K562 (cell line): ENCODE data around the gene CWF19L2. TPM values are rescaled to one million over a fixed set of nuclear protein-coding genes. Genes with fewer than 3 reads are reported as not detected.

Experiments
- ATAC-seq: fragments of 200-7000 bp; cut with Tn5 transposase; 3 replicates; pipeline ENCODE4 v1.9.1; 2020; ENCODE audit warnings: moderate library complexity
- BruUV-seq: library from RNA; stranded (reverse); fragments of 400-500 nt; replicated peaks from 2 replicates; lab custom pipeline; 2021; lab: Mats Ljungman, UMichigan
- CTCF ChIA-PET: fragments of 300-600 bp; formaldehyde crosslinking; extraction: SDS; loops from one replicate; lab custom pipeline; 2021; ENCODE audit warnings: low intra/inter-chr PET ratio; lab: Yijun Ruan, JAX
- POLR2A ChIA-PET: fragments of 300-600, 350-650 bp; sonication (Branson Sonifier 250); formaldehyde crosslinking; extraction: SDS; loops from one replicate; lab custom pipeline; 2021; ENCODE audit warnings: antibody characterized with exemption, inconsistent platforms; lab: Yijun Ruan, JAX
- DNase-seq, 4 experiments: peaks; one replicate each; pipeline versions ENCODE4 v3.0.0 to v3.0.0-alpha.2; 2011 to 2018; ENCODE audit warnings: low spot score in 3 of 4, mixed read lengths in 3 of 4; ENCODE audit errors: extremely low read depth in 1 of 4
- FAIRE-seq: peaks from 2 replicates; lab custom pipeline; 2011; peaks lifted over from hg19 to GRCh38; lab: Jason Lieb, UNC
- H2AFZ ChIP-seq: 2 replicates; pipeline ENCODE4 v1.6.0; 2011; ENCODE audit warnings: low read depth, low read length, control low read depth, inconsistent platforms
- H3K27ac ChIP-seq: fragments of 200-600 bp; 3 replicates; pipeline ENCODE4 v1.8.0; 2011; ENCODE audit warnings: low read depth, mild to moderate bottlenecking, control low read depth, inconsistent platforms, low read length, moderate library complexity, mixed read lengths; ENCODE audit errors: extremely low read depth
- H3K27me3 ChIP-seq, 2 experiments: fragments of 300-600 bp in 1 of 2; 2 replicates in 1 of 2; 3 replicates in 1 of 2; pipeline versions ENCODE4 v1.6.0 to v1.8.0; 2011; ENCODE audit warnings: inconsistent platforms in 2 of 2, low read length in 2 of 2, mild to moderate bottlenecking in 1 of 2, mixed read lengths in 1 of 2, moderate library complexity in 1 of 2; ENCODE audit not compliant: control insufficient read depth in 2 of 2, insufficient read depth in 2 of 2
- H3K36me3 ChIP-seq: fragments of 300-600 bp; 3 replicates; pipeline ENCODE4 v1.8.0; 2011; ENCODE audit warnings: mild to moderate bottlenecking, low read length, inconsistent platforms; ENCODE audit not compliant: control insufficient read depth, insufficient read depth
- H3K4me1 ChIP-seq, 2 experiments: fragments of 200-600 bp in 1 of 2; replicated peaks in 1 of 2; 2 replicates in 1 of 2; 3 replicates in 1 of 2; pipeline versions ENCODE4 v1.5.1 to v1.8.0; 2011; ENCODE audit warnings: inconsistent platforms in 2 of 2, low read length in 2 of 2, mild to moderate bottlenecking in 1 of 2, mixed read lengths in 1 of 2, moderate library complexity in 1 of 2; ENCODE audit not compliant: control insufficient read depth in 2 of 2, insufficient read depth in 2 of 2
- H3K4me2 ChIP-seq: 2 replicates; pipeline ENCODE4 v1.6.1; 2011; ENCODE audit warnings: low read length, control low read depth, inconsistent platforms, mixed read lengths; ENCODE audit not compliant: insufficient read depth
- H3K4me3 ChIP-seq: fragments of 200-600 bp; sonication (generic), shearing (Covaris generic); 2 replicates; pipeline ENCODE4 v1.5.1; 2016; ENCODE audit warnings: control low read depth, inconsistent platforms
- H3K79me2 ChIP-seq: fragments of 200-600 bp; 3 replicates; pipeline ENCODE4 v1.8.0; 2011; ENCODE audit warnings: low read length, inconsistent platforms; ENCODE audit not compliant: control insufficient read depth, insufficient read depth
- H3K9ac ChIP-seq, 2 experiments: 2 replicates each; pipeline versions ENCODE4 v1.6.0 to v1.6.1; 2011; ENCODE audit warnings: low read depth in 2 of 2, low read length in 2 of 2, control low read depth in 1 of 2, inconsistent platforms in 1 of 2, mild to moderate bottlenecking in 1 of 2, mixed read lengths in 1 of 2; ENCODE audit not compliant: insufficient read depth in 1 of 2
- H3K9me1 ChIP-seq: one replicate; pipeline ENCODE4 v1.6.0; 2011; ENCODE audit warnings: inconsistent platforms, mild to moderate bottlenecking, low read length, moderate library complexity; ENCODE audit not compliant: control insufficient read depth, insufficient read depth
- H3K9me3 ChIP-seq: replicated peaks from 2 replicates; pipeline ENCODE4 v1.5.1; 2011; ENCODE audit warnings: low read depth, low read length, inconsistent platforms; ENCODE audit not compliant: control insufficient read depth, insufficient read depth
- H4K20me1 ChIP-seq: replicated peaks from 2 replicates; pipeline ENCODE4 v1.6.1; 2011; ENCODE audit warnings: low read length, inconsistent platforms, mixed read lengths; ENCODE audit not compliant: control insufficient read depth, insufficient read depth
- ARID4B ChIP-seq: sonication (generic); formaldehyde crosslinking; IDR thresholded peaks from 2 replicates; pipeline ENCODE4 v1.8.0; 2022; ENCODE audit warnings: mild to moderate bottlenecking, missing genetic modification reagents
- E2F6 ChIP-seq, 2 experiments: IDR thresholded peaks; 2 replicates each; pipeline ENCODE4 v1.6.1; 2011; ENCODE audit warnings: borderline replicate concordance in 1 of 2, control low read depth in 1 of 2, low read depth in 1 of 2, low read length in 1 of 2, mild to moderate bottlenecking in 1 of 2, mixed read lengths in 1 of 2, moderate library complexity in 1 of 2; ENCODE audit not compliant: insufficient read depth in 1 of 2, insufficient read length in 1 of 2, poor library complexity in 1 of 2, severe bottlenecking in 1 of 2; ENCODE audit errors: extremely low read depth in 1 of 2
- ELK3 ChIP-seq: fragments of 450-650 bp; formaldehyde crosslinking; IDR thresholded peaks from 2 replicates; pipeline ENCODE4 v1.4.0; 2020; ENCODE audit warnings: mild to moderate bottlenecking
- HINFP ChIP-seq: fragments of 450-650 bp; conservative IDR thresholded peaks from 2 replicates; pipeline ENCODE4 v1.6.1; 2016; ENCODE audit warnings: missing genetic modification characterization, low read depth, mild to moderate bottlenecking, control low read depth, missing compliant biosample characterization
- MTA2 ChIP-seq: fragments of 450-650 bp; IDR thresholded peaks from 2 replicates; pipeline ENCODE4 v1.6.1; 2016; ENCODE audit warnings: low read depth
- SETDB1 ChIP-seq: IDR thresholded peaks from one replicate; pipeline ENCODE4 v1.6.1; 2012; ENCODE audit warnings: low read length, control low read depth, inconsistent platforms
- ZKSCAN3 ChIP-seq: fragments of 250-450 bp; sonication (Bioruptor Pico); IDR thresholded peaks from 2 replicates; pipeline ENCODE4 v1.4.0; 2020
- ZNF354B ChIP-seq: fragments of 250-450 bp; sonication (Bioruptor Pico); IDR thresholded peaks from 2 replicates; pipeline ENCODE4 v1.4.0; 2020
- ZNF830 ChIP-seq: fragments of 250-450 bp; sonication (Bioruptor Pico); IDR thresholded peaks from 2 replicates; pipeline ENCODE4 v1.5.0; 2021; ENCODE audit warnings: mild to moderate bottlenecking
- WGBS: fragments of 100-300 bp; shearing (Covaris generic); methylation state at CpG from one replicate; pipeline ENCODE4 v1.1.6; 2016; ENCODE audit warnings: low coverage, mixed read lengths; ENCODE audit not compliant: insufficient coverage; ENCODE audit errors: missing lambda C conversion rate; 5-methylcytosine and 5-hydroxymethylcytosine counted together
- in situ Hi-C: fragments of 300-500 bp; cut with MboI; formaldehyde crosslinking; loops from 4 replicates; pipeline ENCODE4 v1.15.0; 2018; ENCODE audit warnings: inconsistent platforms, mixed read lengths
- intact Hi-C: fragments of 100-400 bp; cut with micrococcal nuclease; formaldehyde crosslinking; loops from 2 replicates; pipeline ENCODE4 v1.14.2; 2022
- polyA plus RNA-seq, 8 experiments: library from polyadenylated mRNA; depleted of rRNA in 4 of 8; stranded (reverse) in 5 of 8; unstranded in 3 of 8; fragments of >200 nt; fragmentation: Nextera tagmentation in 2 of 8; fragmentation: Illumina TruSeq in 1 of 8; extraction: Ambion mirVana in 2 of 8; extraction: Trizol in 1 of 8; gene quantifications; 2 replicates each; pipeline versions ENCODE4 v1.2.1 to v1.2.3, GENCODE V29; 2011 to 2014; ENCODE audit warnings: inconsistent platforms in 1 of 8, missing spikeins in 1 of 8
- total RNA-seq, 7 experiments: library from RNA; depleted of rRNA in 6 of 7; stranded (reverse); fragments of >200 nt in 6 of 7; fragmentation: Illumina TruSeq in 2 of 7; extraction: Trizol in 2 of 7; gene quantifications; 2 replicates each; pipeline versions ENCODE4 v1.2.1 to v1.2.3, GENCODE V29; 2011 to 2021; ENCODE audit warnings: low replicate concordance in 1 of 7

Gene CWF19L2
- total and polyA plus RNA-seq, 9 of the 15 experiments (the other 6 are each of a cell fraction or from before 2014, with no cell fraction given), result 4.7 to 23.3 (median 10.2) TPM

GRCh38 chr11:107413352-107413751 is 44.3 kb downstream of the CWF19L2 start (continued):
- TF ChIP-seq ELK3, result no peak

GRCh38 chr11:107408762-107409211 is 48.8 kb downstream of the CWF19L2 start:
- POLR2A ChIA-PET, result no interaction called here
- Histone ChIP-seq H3K36me3 (no peaks in the 10 kb centered on the region), H3K9me3 (no peaks in the 10 kb centered on the region), H2AFZ (no peak overlapping the region), H3K79me2 (no peaks in the 10 kb centered on the region), H3K9ac (no peak overlapping the region), H4K20me1 (no peaks in the 10 kb centered on the region), H3K4me1 (no peaks in the 10 kb centered on the region), H3K9me1 (no peaks in the 10 kb centered on the region), H3K27me3 (no peaks in the 10 kb centered on the region), H3K4me3 (no peak overlapping the region)
- in situ Hi-C loops, result no loop called here
- CTCF ChIA-PET, result no interaction called here
- intact Hi-C loops, result no loop called here
- BruUV-seq, result no TSS peak
- 75% methylated on average over 1 of the region's 1 CpG for WGBS
- ATAC-seq, result no peak
- TF ChIP-seq ARID4B (CRISPR knock-in tag) (no peak), E2F6 (IDR thresholded peaks at IDR 0.05; ENCODE audit: borderline replicate concordance in 1 of 2, extremely low read depth in 1 of 2, insufficient read depth in 1 of 2, insufficient read length in 1 of 2, low read depth in 1 of 2, low read length in 1 of 2, poor library complexity in 1 of 2, severe bottlenecking in 1 of 2) (no peak), HINFP (tag) (no peak), ZKSCAN3 (CRISPR knock-in tag) (no peak), ZNF830 (no peak), ZNF354B (CRISPR knock-in tag) (no peak), SETDB1 (no peak), MTA2 (no peak)
- TF ChIP-seq, all 486 proteins: peak for 0
- no peak for FAIRE-seq
- no peak overlapping the region for H3K27ac ChIP-seq
- DNase-seq, result no peak
- no peak overlapping the region for H3K4me2 ChIP-seq
